ENCODE data around the gene SCGB3A2. TPM values are rescaled to one million over a fixed set of nuclear protein-coding genes. Genes with fewer than 3 reads are reported as not detected.

SCGB3A2 gene
- total RNA-seq, 1 donor from 2014 or later, result 624 TPM

DNA sequence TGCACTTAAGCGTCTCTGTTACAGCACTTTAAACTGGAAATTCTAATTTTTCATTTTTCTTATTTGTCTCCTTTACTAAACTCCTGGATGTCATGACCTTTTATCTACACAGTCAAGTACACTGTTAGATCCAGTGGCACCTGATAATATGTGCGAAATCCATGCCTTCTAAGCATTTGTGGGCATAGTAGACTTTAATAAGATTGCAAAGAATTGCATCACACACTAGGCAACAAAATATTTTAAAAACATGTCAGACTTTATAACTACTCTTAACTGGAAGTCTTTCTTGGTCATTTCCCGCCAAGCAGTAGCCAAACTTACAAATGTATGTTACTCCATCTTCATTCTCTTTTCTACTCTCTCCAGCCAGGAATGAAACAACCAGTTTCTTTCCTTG lies 42.1 kb upstream of the SCGB3A2 start:
- H3K4me1 ChIP-seq, result no peaks in the 10 kb centered on the region
- intact Hi-C loops (cut with DNase I), result no loop called here
- ATAC-seq (no peak), DNase-seq (no peak)
- no peaks in the 10 kb centered on the region for H3K9me3 ChIP-seq
- no peaks in the 10 kb centered on the region for H3K36me3 ChIP-seq
- H3K27me3 ChIP-seq (ENCODE audit: low read depth), result no peaks in the 10 kb centered on the region
- TF ChIP-seq, protein P1, sequence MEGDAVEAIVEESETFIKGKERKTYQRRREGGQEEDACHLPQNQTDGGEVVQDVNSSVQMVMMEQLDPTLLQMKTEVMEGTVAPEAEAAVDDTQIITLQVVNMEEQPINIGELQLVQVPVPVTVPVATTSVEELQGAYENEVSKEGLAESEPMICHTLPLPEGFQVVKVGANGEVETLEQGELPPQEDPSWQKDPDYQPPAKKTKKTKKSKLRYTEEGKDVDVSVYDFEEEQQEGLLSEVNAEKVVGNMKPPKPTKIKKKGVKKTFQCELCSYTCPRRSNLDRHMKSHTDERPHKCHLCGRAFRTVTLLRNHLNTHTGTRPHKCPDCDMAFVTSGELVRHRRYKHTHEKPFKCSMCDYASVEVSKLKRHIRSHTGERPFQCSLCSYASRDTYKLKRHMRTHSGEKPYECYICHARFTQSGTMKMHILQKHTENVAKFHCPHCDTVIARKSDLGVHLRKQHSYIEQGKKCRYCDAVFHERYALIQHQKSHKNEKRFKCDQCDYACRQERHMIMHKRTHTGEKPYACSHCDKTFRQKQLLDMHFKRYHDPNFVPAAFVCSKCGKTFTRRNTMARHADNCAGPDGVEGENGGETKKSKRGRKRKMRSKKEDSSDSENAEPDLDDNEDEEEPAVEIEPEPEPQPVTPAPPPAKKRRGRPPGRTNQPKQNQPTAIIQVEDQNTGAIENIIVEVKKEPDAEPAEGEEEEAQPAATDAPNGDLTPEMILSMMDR (IDR thresholded peaks at IDR 0.05), result no peak
- no peak overlapping the region for H3K27ac ChIP-seq
- no peak overlapping the region for H3K4me3 ChIP-seq

DNA sequence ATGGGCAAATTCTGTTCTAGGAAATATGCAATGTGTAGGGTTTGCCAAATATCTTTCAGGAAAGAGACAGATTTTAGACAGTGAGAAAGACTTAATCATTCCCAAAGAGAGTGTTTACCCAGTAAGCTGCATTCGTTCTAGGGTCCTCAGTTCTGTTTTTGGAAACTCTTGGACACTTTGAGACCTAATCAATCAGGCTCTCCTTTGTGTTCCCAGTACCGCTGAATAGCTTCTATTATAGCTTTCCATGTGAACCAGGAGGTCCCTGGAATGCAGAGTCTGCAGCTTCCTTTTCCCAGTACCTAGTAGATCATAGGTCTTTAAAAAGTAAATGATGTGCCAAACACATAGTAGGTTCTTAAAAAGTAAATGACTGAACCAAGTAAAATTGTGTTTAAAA lies 35.6 kb upstream of the SCGB3A2 start:
- H3K36me3 ChIP-seq, result no peaks in the 10 kb centered on the region
- TF ChIP-seq, protein P1 (IDR thresholded peaks at IDR 0.05), result no peak

DNA sequence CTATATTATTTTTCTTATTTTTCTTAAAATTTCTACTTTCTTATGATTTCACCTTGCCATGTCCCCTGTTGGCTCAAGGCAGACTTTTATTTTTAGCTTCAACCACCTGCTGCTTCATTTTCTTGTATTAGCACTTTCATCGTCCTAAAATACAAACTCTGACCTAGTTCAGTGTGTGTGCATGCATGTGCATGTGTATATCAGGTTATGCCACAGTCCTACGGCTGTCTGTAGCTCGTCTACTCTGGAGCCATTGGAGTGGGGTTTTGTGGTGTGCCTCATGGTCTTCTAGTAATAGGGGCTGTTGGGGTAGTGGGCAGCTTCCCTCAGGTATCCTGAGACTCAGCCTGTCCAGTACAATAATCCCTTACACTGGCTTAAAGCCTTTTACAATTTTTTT lies 33.7 kb upstream of the SCGB3A2 start:
- Histone ChIP-seq H3K9me3 (no peaks in the 10 kb centered on the region), H3K27ac (no peak overlapping the region), H3K36me3 (no peaks in the 10 kb centered on the region), H3K4me1 (no peaks in the 10 kb centered on the region), H3K27me3 (ENCODE audit: low read depth) (peaks cover 4% of the 10 kb centered on the region), H3K4me3 (no peak overlapping the region)
- TF ChIP-seq, protein P1 (IDR thresholded peaks at IDR 0.05), result no peak
- intact Hi-C loops (cut with DNase I), result no loop called here
- ATAC-seq, result no peak
- DNase-seq, result no peak

More for the DNA sequence above, 35.6 kb upstream of the SCGB3A2 start:
- DNase-seq (no peak), ATAC-seq (no peak)
- Histone ChIP-seq H3K27ac (no peak overlapping the region), H3K27me3 (ENCODE audit: low read depth) (peaks cover 4% of the 10 kb centered on the region), H3K9me3 (no peaks in the 10 kb centered on the region), H3K4me3 (no peak overlapping the region), H3K4me1 (no peaks in the 10 kb centered on the region)
- intact Hi-C loops (cut with DNase I), result no loop called here

DNA sequence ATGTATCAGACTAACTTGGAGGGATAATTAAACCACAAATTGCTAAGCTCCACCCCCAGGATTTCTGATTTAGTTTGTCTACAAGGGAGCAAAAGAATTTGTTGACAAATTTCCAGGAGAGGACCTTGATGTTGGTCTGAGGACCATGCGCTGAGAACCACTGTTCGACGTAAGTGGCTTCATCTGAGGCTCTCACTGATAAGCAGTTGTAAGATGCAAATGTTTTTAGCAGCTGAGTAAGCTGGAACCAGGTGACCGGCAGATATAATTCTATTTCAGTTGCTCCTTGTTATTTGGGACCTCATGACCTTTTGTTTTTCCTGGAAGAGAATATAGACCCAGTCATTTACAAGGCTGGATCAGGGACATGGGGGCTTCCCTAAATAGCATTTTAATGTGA lies 32.9 kb upstream of the SCGB3A2 start:
- intact Hi-C loops (cut with DNase I), result no loop called here
- no peaks in the 10 kb centered on the region for H3K4me1 ChIP-seq
- no peak for ATAC-seq
- no peak overlapping the region for H3K4me3 ChIP-seq
- peaks cover 4% of the 10 kb centered on the region for H3K27me3 ChIP-seq (ENCODE audit: low read depth)
- DNase-seq, result no peak
- no peaks in the 10 kb centered on the region for H3K36me3 ChIP-seq
- no peaks in the 10 kb centered on the region for H3K9me3 ChIP-seq
- H3K27ac ChIP-seq, result no peak overlapping the region
- TF ChIP-seq, protein P1 (IDR thresholded peaks at IDR 0.05), result no peak

DNA sequence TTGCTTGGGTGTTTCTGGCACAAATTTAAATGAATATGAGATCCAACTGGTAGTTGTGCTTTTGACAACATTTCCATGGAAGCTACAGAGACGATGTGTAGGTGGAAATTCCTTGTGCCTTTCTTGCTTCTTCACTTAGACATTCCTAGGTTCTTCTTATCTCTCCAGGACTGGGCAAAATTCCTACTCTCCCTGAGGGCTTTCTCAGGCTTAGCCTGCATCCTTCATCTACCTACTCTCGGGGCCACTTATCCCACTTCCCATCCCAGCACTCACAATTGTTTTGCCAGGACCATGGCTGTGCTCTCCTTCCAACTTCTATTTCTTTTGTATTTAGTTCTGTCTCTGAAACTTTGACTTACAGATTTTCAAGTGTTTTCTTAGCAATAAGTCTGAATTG lies 29.3 kb upstream of the SCGB3A2 start:
- ATAC-seq (no peak), DNase-seq (no peak)
- H3K27me3 ChIP-seq (ENCODE audit: low read depth), result no peaks in the 10 kb centered on the region
- no peaks in the 10 kb centered on the region for H3K9me3 ChIP-seq
- no peak overlapping the region for H3K27ac ChIP-seq
- H3K4me3 ChIP-seq, result no peak overlapping the region
- no peaks in the 10 kb centered on the region for H3K4me1 ChIP-seq
- no peaks in the 10 kb centered on the region for H3K36me3 ChIP-seq
- intact Hi-C loops (cut with DNase I), result no loop called here
- TF ChIP-seq, protein P1 (IDR thresholded peaks at IDR 0.05), result no peak

DNA sequence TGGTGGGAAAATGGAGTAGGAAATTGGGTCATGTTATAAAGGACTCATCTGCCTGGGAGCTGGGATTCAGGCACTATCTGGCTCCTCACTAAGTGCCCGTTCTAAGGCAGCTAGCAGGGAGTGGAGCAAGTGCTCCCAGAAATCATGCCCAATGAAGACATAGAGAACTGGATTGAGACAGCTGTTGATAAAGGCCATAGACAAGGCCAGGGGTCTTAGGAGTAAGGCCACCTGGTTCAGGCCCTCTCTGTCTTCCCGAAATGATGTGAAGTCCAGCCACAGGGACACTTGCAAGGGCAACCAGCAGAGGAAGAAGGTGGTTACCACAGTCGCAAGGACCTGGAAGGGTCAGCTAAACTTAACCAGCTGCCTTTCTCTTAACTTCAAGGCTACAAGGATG lies 26.9 kb upstream of the SCGB3A2 start:
- no peaks in the 10 kb centered on the region for H3K36me3 ChIP-seq
- H3K27me3 ChIP-seq (ENCODE audit: low read depth), result no peaks in the 10 kb centered on the region
- DNase-seq, result no peak
- no peaks in the 10 kb centered on the region for H3K9me3 ChIP-seq
- no peak for ATAC-seq
- H3K4me1 ChIP-seq, result no peaks in the 10 kb centered on the region
- intact Hi-C loops (cut with DNase I), result no loop called here
- no peak overlapping the region for H3K27ac ChIP-seq
- TF ChIP-seq, protein P1 (IDR thresholded peaks at IDR 0.05), result no peak
- H3K4me3 ChIP-seq, result no peak overlapping the region

Data from lower lobe of right lung (tissue), 2 donors.